Measurements from ENCODE around the gene TBX4. TPM values are rescaled to one million over a fixed set of nuclear protein-coding genes. Genes with fewer than 3 reads are reported as not detected.
"Not testable (repeated sequence)": the region's sequence is repeated elsewhere in the genome, so short reads cannot be mapped to it uniquely, and the experiment has no call there.

TBX4 gene
- polyA plus RNA-seq, 2 donors, result 0.01 TPM; not detected in 1

DNA sequence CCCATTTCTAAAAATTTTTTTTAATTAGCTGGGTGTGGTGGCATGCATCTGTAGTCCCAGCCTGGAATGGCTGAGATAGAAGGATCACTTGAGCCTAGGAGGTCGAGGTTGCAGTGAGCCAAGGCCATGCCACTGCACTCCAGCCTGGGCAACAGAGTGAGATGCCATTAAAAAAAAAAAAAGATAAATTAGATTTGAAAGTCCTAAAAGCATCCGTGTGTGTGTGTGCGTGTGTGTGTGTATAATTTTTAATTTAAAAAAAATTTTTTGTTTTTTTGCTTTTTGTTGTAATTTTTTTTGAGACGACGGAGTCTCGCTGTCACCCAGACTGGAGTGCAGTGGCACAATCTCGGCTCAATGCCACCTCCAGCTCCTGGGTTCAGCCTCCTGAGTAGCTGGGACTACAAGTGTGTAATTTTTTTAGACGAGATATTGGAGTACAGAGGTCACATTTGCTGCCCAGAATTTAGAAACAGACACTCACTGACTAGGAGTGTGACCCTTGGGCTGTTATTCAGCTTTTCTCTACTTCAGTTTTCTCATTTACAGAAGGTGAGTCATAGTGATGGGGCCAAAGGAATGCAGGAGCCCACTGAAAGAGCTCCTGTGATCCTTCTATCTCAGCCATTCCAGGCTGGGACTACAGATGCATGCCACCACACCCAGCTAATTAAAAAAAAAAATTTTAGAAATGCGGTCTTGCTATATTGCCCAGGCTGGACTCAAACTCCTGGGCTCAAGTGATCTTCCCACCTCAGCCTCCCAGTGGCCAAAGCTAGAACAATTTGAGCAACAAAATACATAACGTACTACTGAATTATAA lies 25.5 kb upstream of the TBX4 start:
- H3K4me1 ChIP-seq (ENCODE audit: control insufficient read depth in 2 of 2, insufficient read depth in 2 of 2, low read length in 1 of 2), result no peaks in the 10 kb centered on the region
- H3K36me3 ChIP-seq (ENCODE audit: control insufficient read depth in 2 of 2, insufficient read depth in 2 of 2, low read length in 1 of 2), result no peaks in the 10 kb centered on the region
- WGBS, 2 donors, result 82 to 87% methylated on average over 10 of the region's 10 CpGs
- H3K9me3 ChIP-seq (ENCODE audit: control insufficient read depth in 2 of 2, insufficient read depth in 1 of 2, low read depth in 1 of 2, low read length in 1 of 2), result no peaks in the 10 kb centered on the region
- no peak overlapping the region for H3K27ac ChIP-seq (ENCODE audit: low read depth in 2 of 2, low read length in 1 of 2)
- H3K27me3 ChIP-seq (ENCODE audit: control insufficient read depth in 1 of 2, insufficient read depth in 2 of 2, low read length in 2 of 2), result no peaks in the 10 kb centered on the region
- no peak overlapping the region for H3K4me3 ChIP-seq (ENCODE audit: low read depth in 1 of 2, low read length in 2 of 2)

DNA sequence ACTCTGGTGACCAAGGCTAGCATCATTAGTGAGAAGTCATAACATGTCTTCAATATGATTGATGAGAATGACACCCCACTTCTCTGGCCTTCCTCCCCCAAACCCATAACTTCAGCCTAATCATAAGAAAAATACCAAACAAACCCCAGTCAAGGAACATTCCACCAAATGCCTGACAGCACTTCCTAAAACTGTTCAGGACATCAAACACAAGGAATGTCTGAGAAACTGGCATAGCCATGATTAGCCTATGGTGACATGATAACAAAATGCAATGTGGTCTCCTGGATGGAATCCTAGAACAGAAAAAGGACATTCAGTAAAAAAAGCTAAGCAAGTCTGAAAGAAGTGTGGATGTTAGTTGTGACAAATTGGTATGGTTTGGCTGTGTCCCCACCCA lies 24.7 kb upstream of the TBX4 start:
- Histone ChIP-seq H3K4me3 (ENCODE audit: low read depth in 1 of 2, low read length in 2 of 2) (no peak overlapping the region), H3K27me3 (ENCODE audit: control insufficient read depth in 1 of 2, insufficient read depth in 2 of 2, low read length in 2 of 2) (no peaks in the 10 kb centered on the region), H3K27ac (ENCODE audit: low read depth in 2 of 2, low read length in 1 of 2) (no peak overlapping the region), H3K36me3 (ENCODE audit: control insufficient read depth in 2 of 2, insufficient read depth in 2 of 2, low read length in 1 of 2) (no peaks in the 10 kb centered on the region), H3K9me3 (ENCODE audit: control insufficient read depth in 2 of 2, insufficient read depth in 1 of 2, low read depth in 1 of 2, low read length in 1 of 2) (no peaks in the 10 kb centered on the region), H3K4me1 (ENCODE audit: control insufficient read depth in 2 of 2, insufficient read depth in 2 of 2, low read length in 1 of 2) (no peaks in the 10 kb centered on the region)

DNA sequence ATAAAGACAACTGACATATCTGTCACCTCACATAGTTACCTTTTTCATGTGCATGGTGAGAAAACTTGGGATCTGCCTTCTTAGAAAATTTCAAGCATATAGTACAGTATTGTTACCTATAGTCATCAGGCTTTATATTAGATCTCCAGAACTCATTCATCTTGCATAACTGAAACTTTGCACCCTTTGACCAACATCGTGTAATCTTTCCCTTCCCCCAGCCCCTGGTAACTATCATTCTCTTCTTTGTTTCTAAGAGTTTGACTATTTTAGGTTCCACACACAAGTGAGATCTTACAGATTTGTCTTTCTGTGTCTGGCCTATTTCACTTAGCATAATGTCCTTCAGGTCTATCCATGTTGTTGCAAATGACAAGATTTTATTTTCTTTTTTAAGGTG lies 22.9 kb upstream of the TBX4 start:
- Histone ChIP-seq H3K27ac (ENCODE audit: low read depth in 2 of 2, low read length in 1 of 2) (no peak overlapping the region), H3K36me3 (ENCODE audit: control insufficient read depth in 2 of 2, insufficient read depth in 2 of 2, low read length in 1 of 2) (no peaks in the 10 kb centered on the region), H3K4me3 (ENCODE audit: low read depth in 1 of 2, low read length in 2 of 2) (no peak overlapping the region), H3K27me3 (ENCODE audit: control insufficient read depth in 1 of 2, insufficient read depth in 2 of 2, low read length in 2 of 2) (no peaks in the 10 kb centered on the region), H3K4me1 (ENCODE audit: control insufficient read depth in 2 of 2, insufficient read depth in 2 of 2, low read length in 1 of 2) (no peaks in the 10 kb centered on the region), H3K9me3 (ENCODE audit: control insufficient read depth in 2 of 2, insufficient read depth in 1 of 2, low read depth in 1 of 2, low read length in 1 of 2) (no peaks in the 10 kb centered on the region)
- WGBS, 2 donors, result 54 to 63% methylated on average over 1 of the region's 1 CpG

DNA sequence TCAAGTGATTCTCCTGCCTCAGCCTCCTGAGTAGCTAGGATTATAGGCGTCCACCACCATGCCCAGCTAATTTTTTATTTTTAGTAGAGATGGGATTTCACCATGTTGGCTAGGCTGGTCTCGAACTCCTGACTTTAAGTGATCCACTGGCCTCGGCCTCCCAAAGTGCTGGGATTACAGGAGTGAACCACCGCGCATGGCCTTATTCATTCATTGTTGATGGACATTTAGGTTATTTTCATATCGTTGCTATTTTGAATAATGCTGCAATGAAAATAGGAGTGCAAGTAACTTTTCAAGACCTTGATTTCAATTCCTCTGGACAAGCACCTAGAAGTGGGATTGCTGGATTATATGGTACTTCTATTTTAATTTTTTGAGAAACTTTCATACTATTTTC lies 22.4 kb upstream of the TBX4 start:
- H3K9me3 ChIP-seq (ENCODE audit: control insufficient read depth in 2 of 2, insufficient read depth in 1 of 2, low read depth in 1 of 2, low read length in 1 of 2); H3K4me1 ChIP-seq (ENCODE audit: control insufficient read depth in 2 of 2, insufficient read depth in 2 of 2, low read length in 1 of 2); H3K27me3 ChIP-seq (ENCODE audit: control insufficient read depth in 1 of 2, insufficient read depth in 2 of 2, low read length in 2 of 2); H3K4me3 ChIP-seq (ENCODE audit: low read depth in 1 of 2, low read length in 2 of 2); H3K36me3 ChIP-seq (ENCODE audit: control insufficient read depth in 2 of 2, insufficient read depth in 2 of 2, low read length in 1 of 2); H3K27ac ChIP-seq (ENCODE audit: low read depth in 2 of 2, low read length in 1 of 2): not testable (repeated sequence)
- 91 to 92% methylated on average over 6 of the region's 6 CpGs for WGBS, 2 donors

DNA sequence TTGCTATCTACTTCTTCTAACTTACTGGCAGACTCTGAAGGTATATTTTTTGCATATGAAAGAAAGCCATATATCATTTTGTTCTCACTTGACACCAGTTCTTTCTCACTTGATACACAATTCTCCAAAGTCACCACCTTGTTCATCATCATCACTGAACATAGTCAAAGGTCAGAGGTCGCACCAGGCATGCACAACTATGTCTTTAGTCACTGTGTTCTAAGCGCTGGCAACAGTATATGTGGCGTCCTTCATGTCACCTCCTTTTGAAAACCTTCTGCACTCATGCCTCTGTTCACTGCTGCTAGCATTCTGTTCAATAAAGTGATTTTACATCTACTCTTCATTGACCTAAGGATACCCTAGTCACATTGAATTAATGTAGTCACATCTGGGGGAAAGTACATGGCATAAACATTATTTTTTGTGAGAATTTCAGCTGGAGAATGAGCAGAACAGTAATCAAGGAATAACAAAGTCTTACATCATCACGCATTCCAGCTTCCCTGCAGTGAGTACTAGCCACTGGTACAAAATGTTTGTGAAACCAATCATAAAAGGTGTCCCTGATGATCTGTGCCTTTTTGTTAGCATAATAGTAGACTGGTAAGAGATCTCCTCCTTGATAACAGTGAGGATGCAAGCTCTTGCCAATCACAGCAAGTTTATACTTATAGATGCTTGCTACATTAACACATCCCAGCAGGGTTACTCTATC lies 20.5 kb upstream of the TBX4 start:
- no peak overlapping the region for H3K27ac ChIP-seq (ENCODE audit: low read depth in 2 of 2, low read length in 1 of 2)
- no peaks in the 10 kb centered on the region for H3K9me3 ChIP-seq (ENCODE audit: control insufficient read depth in 2 of 2, insufficient read depth in 1 of 2, low read depth in 1 of 2, low read length in 1 of 2)
- H3K36me3 ChIP-seq (ENCODE audit: control insufficient read depth in 2 of 2, insufficient read depth in 2 of 2, low read length in 1 of 2), result no peaks in the 10 kb centered on the region
- H3K27me3 ChIP-seq (ENCODE audit: control insufficient read depth in 1 of 2, insufficient read depth in 2 of 2, low read length in 2 of 2), result no peaks in the 10 kb centered on the region
- WGBS, 2 donors, result 81 to 84% methylated on average over 4 of the region's 4 CpGs
- no peak overlapping the region for H3K4me3 ChIP-seq (ENCODE audit: low read depth in 1 of 2, low read length in 2 of 2)
- no peaks in the 10 kb centered on the region for H3K4me1 ChIP-seq (ENCODE audit: control insufficient read depth in 2 of 2, insufficient read depth in 2 of 2, low read length in 1 of 2)

DNA sequence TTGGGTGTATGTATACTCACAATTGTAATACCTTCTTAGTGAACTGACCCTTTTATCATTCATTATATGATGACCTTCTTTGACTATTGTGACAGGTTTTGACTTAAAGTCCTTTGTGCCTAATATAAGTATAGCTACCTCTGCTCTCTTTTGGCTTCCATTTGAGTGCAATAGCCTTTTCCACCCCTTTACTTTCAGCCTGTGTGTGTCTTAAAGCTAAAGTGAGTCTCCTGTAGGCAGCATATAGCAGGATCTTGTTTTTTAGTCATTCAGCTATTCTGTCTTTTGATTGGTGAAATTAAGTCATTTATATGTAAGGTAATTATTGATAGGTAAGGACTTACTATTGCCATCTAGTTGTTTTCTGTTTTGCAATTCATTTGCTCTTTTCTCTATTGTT lies 15.9 kb upstream of the TBX4 start:
- H3K36me3 ChIP-seq (ENCODE audit: control insufficient read depth in 2 of 2, insufficient read depth in 2 of 2, low read length in 1 of 2), result no peaks in the 10 kb centered on the region
- H3K4me1 ChIP-seq (ENCODE audit: control insufficient read depth in 2 of 2, insufficient read depth in 2 of 2, low read length in 1 of 2), result no peaks in the 10 kb centered on the region
- H3K27ac ChIP-seq (ENCODE audit: low read depth in 2 of 2, low read length in 1 of 2), result no peak overlapping the region
- H3K9me3 ChIP-seq (ENCODE audit: control insufficient read depth in 2 of 2, insufficient read depth in 1 of 2, low read depth in 1 of 2, low read length in 1 of 2), result peaks cover 0 to 3% of the 10 kb centered on the region in 2 donors
- no peaks in the 10 kb centered on the region for H3K27me3 ChIP-seq (ENCODE audit: control insufficient read depth in 1 of 2, insufficient read depth in 2 of 2, low read length in 2 of 2)
- H3K4me3 ChIP-seq (ENCODE audit: low read depth in 1 of 2, low read length in 2 of 2), result no peak overlapping the region

DNA sequence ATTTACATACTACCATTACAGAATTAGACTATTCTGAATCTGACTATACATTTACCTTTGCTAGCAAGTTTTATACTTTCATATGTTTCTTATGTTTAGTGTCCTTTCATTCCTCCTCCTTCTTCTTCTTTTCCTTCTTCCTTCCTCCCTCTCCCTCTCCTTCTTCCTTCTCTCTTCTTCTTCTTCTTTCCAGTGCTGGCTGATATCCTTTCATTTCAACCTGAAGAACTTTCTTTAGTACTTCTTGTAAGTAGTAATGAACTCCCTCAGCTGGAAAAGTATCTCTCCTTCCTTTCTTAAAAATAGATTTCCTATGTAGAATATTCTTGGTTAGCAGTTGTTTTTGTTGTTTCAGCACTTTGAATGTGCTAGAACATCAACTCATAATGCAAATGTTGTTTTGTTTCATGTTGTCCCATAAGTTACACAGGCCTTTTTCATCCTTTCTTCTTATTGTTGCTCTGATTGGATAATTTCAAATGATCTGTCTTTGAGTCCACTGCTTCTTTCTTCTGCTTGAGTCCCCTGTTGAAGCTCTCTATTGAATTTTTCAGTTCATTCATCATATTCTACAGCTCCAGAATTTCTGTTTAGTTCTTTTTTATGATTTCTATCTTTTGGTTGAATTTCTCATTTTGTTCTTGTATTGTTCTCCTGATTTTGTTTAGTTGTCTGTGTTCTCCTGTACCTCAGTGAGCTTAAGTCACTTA lies 15.1 kb upstream of the TBX4 start:
- Histone ChIP-seq H3K4me1 (ENCODE audit: control insufficient read depth in 2 of 2, insufficient read depth in 2 of 2, low read length in 1 of 2) (no peaks in the 10 kb centered on the region), H3K36me3 (ENCODE audit: control insufficient read depth in 2 of 2, insufficient read depth in 2 of 2, low read length in 1 of 2) (no peaks in the 10 kb centered on the region), H3K27me3 (ENCODE audit: control insufficient read depth in 1 of 2, insufficient read depth in 2 of 2, low read length in 2 of 2) (no peaks in the 10 kb centered on the region), H3K4me3 (ENCODE audit: low read depth in 1 of 2, low read length in 2 of 2) (no peak overlapping the region), H3K9me3 (ENCODE audit: control insufficient read depth in 2 of 2, insufficient read depth in 1 of 2, low read depth in 1 of 2, low read length in 1 of 2) (peaks cover 0 to 3% of the 10 kb centered on the region in 2 donors), H3K27ac (ENCODE audit: low read depth in 2 of 2, low read length in 1 of 2) (no peak overlapping the region)

DNA sequence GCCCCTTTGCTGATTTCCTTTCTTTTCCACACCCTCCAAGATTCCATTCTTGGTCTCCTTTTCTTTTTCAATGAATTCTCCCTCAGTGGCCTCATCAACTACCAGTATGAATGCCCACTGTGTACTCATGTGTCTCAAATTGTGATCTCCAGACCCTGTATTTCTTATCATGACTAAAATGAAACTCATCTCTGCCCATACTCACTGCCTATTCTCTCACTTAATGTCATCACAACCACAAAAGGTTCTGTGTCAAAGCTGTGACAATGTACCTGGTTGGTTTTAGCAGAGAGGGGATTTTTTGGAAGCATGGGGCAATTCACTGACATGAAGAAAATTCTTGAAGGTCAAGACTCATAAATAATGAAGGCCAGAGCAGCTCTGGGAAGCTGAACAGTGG lies 11.5 kb upstream of the TBX4 start:
- Histone ChIP-seq H3K4me1 (ENCODE audit: control insufficient read depth in 2 of 2, insufficient read depth in 2 of 2, low read length in 1 of 2) (peaks cover 0 to 5% of the 10 kb centered on the region in 2 donors), H3K4me3 (ENCODE audit: low read depth in 1 of 2, low read length in 2 of 2) (no peak overlapping the region), H3K27me3 (ENCODE audit: control insufficient read depth in 1 of 2, insufficient read depth in 2 of 2, low read length in 2 of 2) (no peaks in the 10 kb centered on the region), H3K36me3 (ENCODE audit: control insufficient read depth in 2 of 2, insufficient read depth in 2 of 2, low read length in 1 of 2) (no peaks in the 10 kb centered on the region), H3K9me3 (ENCODE audit: control insufficient read depth in 2 of 2, insufficient read depth in 1 of 2, low read depth in 1 of 2, low read length in 1 of 2) (peaks cover 0 to 3% of the 10 kb centered on the region in 2 donors), H3K27ac (ENCODE audit: low read depth in 2 of 2, low read length in 1 of 2) (no peak overlapping the region)

DNA sequence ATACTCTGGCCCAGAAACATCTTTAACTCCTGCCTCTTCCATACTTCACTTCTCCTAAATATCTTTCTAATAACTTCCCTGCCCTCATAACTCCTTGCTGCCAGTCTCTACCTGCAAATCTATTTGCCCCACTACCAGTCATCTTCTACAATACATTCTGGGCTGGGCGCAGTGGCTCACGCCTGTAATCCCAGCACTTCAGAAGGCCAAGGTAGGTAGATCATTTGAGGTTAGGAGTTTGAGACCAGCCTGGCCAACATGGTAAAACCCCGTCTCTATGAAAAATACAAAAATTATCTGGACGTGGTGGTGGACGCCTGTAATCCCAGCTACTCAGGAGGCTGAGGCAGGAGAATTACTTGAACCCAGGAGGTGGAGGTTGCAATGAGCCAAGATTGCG lies 10.7 kb upstream of the TBX4 start:
- H3K9me3 ChIP-seq (ENCODE audit: control insufficient read depth in 2 of 2, insufficient read depth in 1 of 2, low read depth in 1 of 2, low read length in 1 of 2); H3K27me3 ChIP-seq (ENCODE audit: control insufficient read depth in 1 of 2, insufficient read depth in 2 of 2, low read length in 2 of 2); H3K4me1 ChIP-seq (ENCODE audit: control insufficient read depth in 2 of 2, insufficient read depth in 2 of 2, low read length in 1 of 2); H3K36me3 ChIP-seq (ENCODE audit: control insufficient read depth in 2 of 2, insufficient read depth in 2 of 2, low read length in 1 of 2); H3K27ac ChIP-seq (ENCODE audit: low read depth in 2 of 2, low read length in 1 of 2); H3K4me3 ChIP-seq (ENCODE audit: low read depth in 1 of 2, low read length in 2 of 2): not testable (repeated sequence)
- 95 to 97% methylated on average over 6 of the region's 6 CpGs for WGBS, 2 donors

All from esophagus (tissue), 2 donors.